H7 (cell line): ENCODE measurements around the gene EPHA8. TPM values are rescaled to one million over a fixed set of nuclear protein-coding genes. Genes with fewer than 3 reads are reported as not detected.

ENCODE experiments used
- DNase-seq: peaks from one replicate; pipeline ENCODE4 v3.0.0; 2012
- H3K27me3 ChIP-seq: 2 replicates; pipeline ENCODE4 v1.6.0; 2011; ENCODE audit warnings: mild to moderate bottlenecking, low read length; ENCODE audit not compliant: control insufficient read depth, insufficient read depth
- H3K36me3 ChIP-seq: replicated peaks from 2 replicates; pipeline ENCODE4 v1.5.1; 2011; ENCODE audit warnings: low read length; ENCODE audit not compliant: control insufficient read depth, insufficient read depth
- H3K4me3 ChIP-seq: 2 replicates; pipeline ENCODE4 v1.5.1; 2011; ENCODE audit warnings: low read depth, mild to moderate bottlenecking, control low read depth, low read length, moderate library complexity; ENCODE audit not compliant: insufficient read depth
- total RNA-seq: library from RNA; depleted of rRNA; stranded (reverse); fragments of >200 nt; shearing (Covaris generic); gene quantifications from 2 replicates; pipeline ENCODE4 v1.2.3, GENCODE V29; 2014; rRNA removed

EPHA8 gene
- total RNA-seq, result 4.8 and 5.1 TPM in 2 replicates

DNA sequence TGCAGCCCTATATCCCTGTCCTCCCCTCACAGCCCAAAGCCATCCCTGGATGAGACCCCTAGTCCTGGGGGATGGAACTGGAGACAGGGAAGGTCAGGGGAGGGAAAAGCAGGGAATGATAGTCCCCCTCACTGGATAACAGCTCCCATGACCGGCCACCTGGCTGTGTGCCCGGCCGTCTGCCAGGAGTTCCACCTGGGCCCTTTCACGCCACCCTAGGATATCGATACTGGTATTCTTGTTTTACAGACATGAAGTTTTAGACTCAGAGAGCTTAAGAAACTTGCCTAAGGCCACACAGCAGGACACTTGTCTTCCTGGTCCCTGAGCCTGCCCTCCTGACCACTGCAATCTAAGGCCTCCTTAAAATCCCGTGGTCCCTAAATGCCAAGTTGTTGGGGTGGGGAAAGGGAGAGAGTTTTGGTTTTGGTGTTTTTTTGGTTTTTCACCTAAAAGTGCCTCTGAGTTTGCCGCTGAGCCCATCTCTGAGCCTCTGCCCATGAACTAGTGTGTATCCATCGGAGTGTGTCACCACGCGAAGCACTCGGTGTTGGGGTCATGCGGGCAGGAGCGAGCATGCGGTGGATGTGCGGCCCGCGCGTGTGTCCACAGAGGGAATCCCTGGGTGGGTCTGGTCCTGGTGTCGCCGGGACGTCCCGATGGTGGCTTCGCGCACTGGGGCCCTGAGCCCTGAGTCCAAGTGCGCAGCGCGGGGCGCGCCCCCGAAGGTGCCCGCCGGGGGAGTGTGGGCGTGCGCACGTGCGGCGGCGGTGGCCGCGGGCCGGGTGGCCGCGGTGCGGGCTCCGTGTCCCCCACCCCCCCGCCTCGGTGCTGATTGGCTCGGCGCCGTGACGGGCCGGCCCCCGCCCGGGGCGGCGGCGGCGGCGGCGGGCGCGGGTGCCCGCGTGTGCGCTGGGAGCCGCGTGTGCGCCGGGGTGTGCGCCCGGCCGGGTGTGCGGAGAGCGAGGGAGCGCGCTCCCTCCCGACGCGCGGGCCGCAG lies at the start of gene EPHA8:
TSS of gene EPHA8 (plus strand) at position 906 of the 1,000 bp plus-strand sequence. CDS start 147 bp downstream, outside the sequence.
- H3K27me3 ChIP-seq, result peaks cover 43% of the 10 kb centered on the region
- peak; percentile 91 for DNase-seq
- H3K36me3 ChIP-seq, result no peaks in the 10 kb centered on the region
- peak within 1 kb of the TSS; percentile 47 for H3K4me3 ChIP-seq

DNA sequence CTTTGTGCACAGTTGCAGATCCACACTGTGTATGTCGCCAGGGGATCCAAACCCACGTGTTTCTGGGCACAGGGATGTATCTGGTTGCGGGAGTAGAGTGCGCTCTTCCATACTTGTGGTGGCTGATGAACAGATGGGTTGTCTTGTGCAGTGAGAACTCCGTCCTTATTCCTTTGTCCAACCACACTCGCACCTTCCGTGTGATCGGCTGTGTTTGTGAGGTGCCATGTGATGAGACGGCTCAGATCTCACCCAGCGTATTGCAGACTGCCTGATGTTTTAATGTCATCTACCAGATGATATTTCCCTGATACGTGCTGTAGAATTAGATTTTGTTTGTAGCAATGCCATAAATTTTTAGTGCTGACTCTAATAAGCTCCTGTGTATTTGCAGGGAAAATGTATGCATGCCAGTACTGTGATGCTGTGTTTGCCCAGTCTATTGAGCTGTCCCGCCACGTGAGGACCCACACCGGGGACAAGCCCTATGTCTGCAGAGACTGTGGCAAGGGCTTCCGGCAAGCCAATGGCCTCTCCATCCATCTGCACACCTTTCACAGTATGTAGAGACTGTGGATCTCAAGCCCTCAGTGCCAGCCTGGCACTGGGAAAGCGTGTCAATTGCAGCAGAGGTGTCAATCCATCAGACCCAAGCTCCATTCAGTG lies 46.2 kb upstream of the EPHA8 start:
- Histone ChIP-seq H3K36me3 (peaks cover 10% of the 10 kb centered on the region), H3K4me3 (no peak overlapping the region), H3K27me3 (no peaks in the 10 kb centered on the region)
- no peak for DNase-seq

DNA sequence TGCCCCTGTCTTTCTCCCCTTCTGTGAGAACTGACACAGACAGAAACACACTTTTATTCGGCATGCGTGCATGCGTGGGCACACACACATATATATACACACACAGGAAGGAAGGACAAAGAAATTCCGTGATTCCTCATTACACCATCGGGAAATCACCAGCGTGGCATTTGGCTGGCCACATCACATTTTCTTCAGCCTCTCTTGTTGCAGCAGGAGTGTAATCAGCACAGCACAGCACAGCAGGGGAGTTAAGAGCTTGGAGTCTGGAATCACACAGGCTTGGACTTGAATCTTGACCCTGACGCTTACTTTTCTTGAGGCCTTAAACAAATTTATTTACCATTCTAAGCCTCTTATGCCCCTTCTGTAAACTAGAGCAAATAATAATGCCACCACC lies 45.3 kb upstream of the EPHA8 start:
- no peak overlapping the region for H3K4me3 ChIP-seq
- H3K36me3 ChIP-seq, result peaks cover 10% of the 10 kb centered on the region
- DNase-seq, result no peak
- no peaks in the 10 kb centered on the region for H3K27me3 ChIP-seq

DNA sequence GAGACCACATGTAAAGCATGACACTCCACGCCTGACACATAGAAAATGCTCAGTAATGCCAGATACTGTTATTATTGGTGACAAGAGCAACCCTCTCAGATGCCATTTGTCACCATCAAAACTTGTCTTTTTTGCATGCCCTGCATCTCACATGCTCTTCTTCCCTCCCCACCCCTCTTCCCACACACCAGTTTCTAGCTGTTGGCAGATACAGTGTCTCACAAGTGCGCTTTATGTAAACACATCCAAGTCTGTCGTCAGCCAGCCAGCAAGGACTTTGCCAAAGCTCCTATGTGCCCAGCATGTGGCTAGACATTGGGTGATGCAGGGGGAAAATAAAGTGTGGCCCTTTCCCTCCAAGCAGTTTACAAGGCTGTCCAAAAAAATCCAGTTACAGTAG lies 44.9 kb upstream of the EPHA8 start:
- no peak for DNase-seq
- peaks cover 10% of the 10 kb centered on the region for H3K36me3 ChIP-seq
- H3K4me3 ChIP-seq, result no peak overlapping the region
- H3K27me3 ChIP-seq, result no peaks in the 10 kb centered on the region

DNA sequence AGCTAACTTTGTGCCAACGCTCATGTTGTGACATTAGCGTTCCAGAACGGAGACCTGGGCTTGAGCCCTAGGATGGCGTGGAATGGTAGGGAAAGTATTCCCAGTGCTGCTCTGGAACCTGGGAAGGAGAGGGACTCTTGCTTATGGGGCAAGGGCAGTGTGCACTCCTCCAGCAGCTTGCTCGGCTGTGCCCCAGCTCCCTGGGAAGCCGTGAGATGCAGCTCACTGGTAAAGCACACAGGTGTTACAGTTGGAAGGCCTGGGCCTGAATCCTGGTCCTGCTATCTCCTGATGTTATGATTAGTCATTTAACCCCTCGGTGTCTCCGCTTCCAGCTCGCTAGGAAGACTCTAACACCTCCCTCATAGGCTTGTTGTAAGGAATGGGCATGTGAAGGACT lies 42.4 kb upstream of the EPHA8 start:
- no peak overlapping the region for H3K4me3 ChIP-seq
- H3K36me3 ChIP-seq, result peaks cover 6% of the 10 kb centered on the region
- no peaks in the 10 kb centered on the region for H3K27me3 ChIP-seq
- no peak for DNase-seq

DNA sequence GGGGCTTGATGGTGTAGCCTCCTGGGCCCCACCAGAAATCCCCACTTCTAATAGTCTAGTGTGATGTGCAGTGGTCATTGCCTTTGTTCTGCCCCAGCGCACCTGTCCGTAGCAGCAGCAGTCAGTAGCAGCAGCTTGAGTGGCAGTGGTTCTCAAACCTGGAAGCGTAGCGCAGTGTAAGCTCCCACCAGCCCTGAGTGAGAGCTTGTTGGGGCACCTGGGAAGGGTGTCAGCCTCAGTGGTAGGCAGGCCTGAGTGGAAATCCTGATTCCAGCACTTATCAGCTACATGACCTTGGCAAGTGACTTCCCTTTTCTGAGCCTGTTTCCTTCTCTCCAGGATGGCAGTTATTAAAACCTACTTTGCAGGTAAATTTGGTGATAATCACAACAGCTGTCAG lies 41.6 kb upstream of the EPHA8 start:
- Histone ChIP-seq H3K36me3 (peaks cover 6% of the 10 kb centered on the region), H3K27me3 (no peaks in the 10 kb centered on the region), H3K4me3 (no peak overlapping the region)
- no peak for DNase-seq

DNA sequence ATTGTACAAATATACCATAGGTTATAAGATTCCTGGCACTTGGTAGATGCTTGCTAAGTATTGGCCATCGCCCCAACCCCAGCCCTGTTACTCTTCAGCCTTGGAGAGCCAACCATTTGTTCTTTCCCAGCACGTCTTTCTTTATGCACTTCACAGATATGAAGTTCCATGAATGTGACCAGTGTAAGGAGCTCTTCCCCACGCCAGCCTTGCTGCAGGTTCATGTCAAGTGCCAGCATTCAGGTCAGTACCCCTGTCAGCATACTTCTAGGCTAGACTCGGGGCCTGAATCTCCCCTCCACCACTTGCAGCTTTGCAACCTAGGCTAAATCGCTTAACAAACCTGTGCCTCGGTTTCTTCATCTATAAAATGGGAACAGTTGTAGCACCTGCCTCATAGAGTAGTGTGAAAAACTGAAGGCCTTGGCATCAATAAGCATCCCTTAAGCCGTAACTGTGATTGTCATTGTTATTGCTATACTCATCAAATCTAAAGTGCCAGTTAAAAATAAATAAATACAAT lies 41.0 kb upstream of the EPHA8 start:
- DNase-seq, result no peak
- Histone ChIP-seq H3K36me3 (peaks cover 6% of the 10 kb centered on the region), H3K27me3 (no peaks in the 10 kb centered on the region), H3K4me3 (no peak overlapping the region)

DNA sequence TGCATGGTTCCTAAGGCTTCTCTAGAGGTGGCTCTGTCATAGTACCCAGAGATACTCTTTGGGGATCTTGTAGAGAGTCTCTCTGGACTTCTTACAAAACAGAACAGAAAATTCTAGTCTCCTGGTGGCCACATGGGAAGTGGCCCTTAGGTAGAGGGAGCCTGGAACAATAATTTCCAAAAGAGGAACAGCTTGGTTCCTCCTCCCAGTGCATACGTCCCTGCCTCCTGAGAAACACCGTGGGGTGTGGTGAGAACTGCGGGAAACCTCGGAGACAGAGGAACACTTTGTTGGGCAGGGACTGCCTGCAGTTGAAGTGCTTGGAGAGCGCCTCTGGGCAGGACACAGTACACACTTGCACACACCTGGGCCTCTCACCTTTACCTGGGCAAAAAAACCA lies 38.8 kb upstream of the EPHA8 start:
- Histone ChIP-seq H3K4me3 (no peak overlapping the region), H3K36me3 (peaks cover 6% of the 10 kb centered on the region), H3K27me3 (no peaks in the 10 kb centered on the region)
- no peak for DNase-seq

DNA sequence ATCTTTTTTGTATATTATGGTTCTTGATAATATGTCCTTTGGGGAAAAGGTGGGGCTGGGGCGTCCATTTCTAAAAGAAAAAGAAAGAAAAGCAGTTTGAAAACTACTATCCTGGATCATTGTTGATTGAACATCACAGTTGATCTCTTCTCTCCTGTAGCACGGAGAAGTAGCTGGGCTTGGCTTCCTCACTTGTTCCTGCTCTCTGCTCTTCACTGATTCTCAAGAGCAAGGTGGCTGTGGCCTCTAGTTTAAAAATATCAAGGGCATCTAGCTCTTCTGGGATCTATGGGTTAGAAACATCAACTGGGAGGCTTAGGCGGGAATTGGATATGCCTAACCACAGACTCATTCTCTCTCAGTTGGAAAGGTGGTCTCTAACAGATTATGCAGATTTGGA lies 38.1 kb upstream of the EPHA8 start:
- no peak for DNase-seq
- Histone ChIP-seq H3K27me3 (no peaks in the 10 kb centered on the region), H3K4me3 (no peak overlapping the region), H3K36me3 (peaks cover 3% of the 10 kb centered on the region)

DNA sequence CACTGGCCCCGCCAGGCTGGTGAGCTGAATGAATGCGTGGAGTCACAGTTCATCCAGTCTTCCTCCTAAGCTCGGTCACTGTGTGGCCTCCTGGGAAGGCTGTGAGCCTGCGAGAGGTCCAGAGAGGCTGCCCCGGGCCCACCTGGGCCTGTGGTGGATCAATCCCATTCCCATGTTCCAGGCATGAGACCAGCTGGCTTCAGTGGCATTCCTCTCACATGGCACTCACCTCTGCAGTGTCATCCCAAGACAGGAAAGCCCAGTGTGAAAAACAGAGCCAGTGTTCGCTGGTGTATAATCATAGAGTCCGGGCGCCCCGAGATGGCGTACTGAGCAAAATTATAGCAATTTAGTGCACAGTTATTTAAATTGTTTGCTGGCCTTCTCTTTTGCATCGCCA lies 37.6 kb upstream of the EPHA8 start:
- DNase-seq, result no peak
- H3K4me3 ChIP-seq, result no peak overlapping the region
- H3K36me3 ChIP-seq, result peaks cover 3% of the 10 kb centered on the region
- no peaks in the 10 kb centered on the region for H3K27me3 ChIP-seq

DNA sequence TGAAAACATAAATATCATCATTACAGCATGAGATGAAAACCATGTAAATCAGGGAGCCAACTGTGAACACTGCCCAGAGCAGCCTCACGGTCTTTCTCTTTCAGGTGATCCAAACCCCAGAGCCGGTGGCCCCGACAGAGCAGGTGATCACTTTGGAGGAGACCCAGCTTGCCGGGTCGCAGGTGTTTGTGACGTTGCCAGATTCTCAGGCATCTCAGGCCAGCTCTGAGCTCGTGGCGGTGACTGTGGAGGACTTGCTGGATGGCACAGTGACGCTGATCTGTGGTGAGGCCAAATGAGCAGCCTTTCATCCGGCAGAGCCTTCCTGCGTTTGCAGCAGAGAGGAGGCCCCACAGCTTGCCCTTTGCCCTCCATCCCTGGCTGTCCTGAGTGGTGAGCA lies 37.2 kb upstream of the EPHA8 start:
- Histone ChIP-seq H3K4me3 (no peak overlapping the region), H3K36me3 (peaks cover 3% of the 10 kb centered on the region), H3K27me3 (no peaks in the 10 kb centered on the region)
- no peak for DNase-seq

DNA sequence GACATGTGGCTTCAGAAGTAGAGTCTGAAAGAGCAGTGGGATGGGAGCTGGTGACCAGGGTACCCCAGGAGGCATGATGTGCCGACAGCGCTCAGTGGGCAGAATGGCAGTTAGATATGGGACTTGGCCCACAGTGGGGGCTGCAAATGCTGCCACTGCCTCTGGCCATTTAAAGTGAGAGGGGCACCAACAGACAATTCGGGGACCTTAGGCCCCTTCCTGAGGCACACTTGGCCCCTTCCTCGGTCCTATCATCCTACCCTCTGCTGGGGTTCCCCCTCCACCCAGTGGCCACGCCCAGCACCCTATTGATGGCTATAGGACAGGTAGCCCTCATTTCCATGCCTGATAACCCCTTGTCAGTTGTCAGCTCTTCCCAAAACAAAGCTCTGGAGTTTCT lies 36.6 kb upstream of the EPHA8 start:
- DNase-seq, result peak; percentile 28
- peaks cover 1% of the 10 kb centered on the region for H3K36me3 ChIP-seq
- no peaks in the 10 kb centered on the region for H3K27me3 ChIP-seq

DNA sequence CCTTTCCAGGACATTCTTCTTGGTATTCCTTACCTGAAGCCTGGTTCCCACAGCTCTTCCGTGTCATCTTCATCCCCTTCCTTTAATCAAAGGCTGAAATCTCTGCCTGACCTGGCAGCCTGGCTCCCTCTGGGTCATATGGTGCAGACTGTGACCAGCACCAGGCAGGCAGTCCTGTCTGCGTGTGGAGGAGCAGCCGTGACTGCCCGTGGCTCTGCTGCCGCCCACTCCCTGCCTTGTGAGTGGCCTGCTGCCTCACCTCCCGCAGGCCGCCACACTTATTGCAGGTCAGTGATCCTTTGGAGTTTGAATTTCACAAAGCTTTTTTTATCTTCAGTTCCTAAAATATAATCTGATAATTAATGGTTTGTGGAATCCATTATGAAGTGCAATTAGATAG lies 36.2 kb upstream of the EPHA8 start:
- H3K27me3 ChIP-seq, result no peaks in the 10 kb centered on the region
- H3K4me3 ChIP-seq, result no peak overlapping the region
- no peaks in the 10 kb centered on the region; the same call in none of the 2 replicates for H3K36me3 ChIP-seq
- peak; percentile 58 for DNase-seq

More for the DNA sequence above, 36.6 kb upstream of the EPHA8 start:
- no peak overlapping the region for H3K4me3 ChIP-seq

DNA sequence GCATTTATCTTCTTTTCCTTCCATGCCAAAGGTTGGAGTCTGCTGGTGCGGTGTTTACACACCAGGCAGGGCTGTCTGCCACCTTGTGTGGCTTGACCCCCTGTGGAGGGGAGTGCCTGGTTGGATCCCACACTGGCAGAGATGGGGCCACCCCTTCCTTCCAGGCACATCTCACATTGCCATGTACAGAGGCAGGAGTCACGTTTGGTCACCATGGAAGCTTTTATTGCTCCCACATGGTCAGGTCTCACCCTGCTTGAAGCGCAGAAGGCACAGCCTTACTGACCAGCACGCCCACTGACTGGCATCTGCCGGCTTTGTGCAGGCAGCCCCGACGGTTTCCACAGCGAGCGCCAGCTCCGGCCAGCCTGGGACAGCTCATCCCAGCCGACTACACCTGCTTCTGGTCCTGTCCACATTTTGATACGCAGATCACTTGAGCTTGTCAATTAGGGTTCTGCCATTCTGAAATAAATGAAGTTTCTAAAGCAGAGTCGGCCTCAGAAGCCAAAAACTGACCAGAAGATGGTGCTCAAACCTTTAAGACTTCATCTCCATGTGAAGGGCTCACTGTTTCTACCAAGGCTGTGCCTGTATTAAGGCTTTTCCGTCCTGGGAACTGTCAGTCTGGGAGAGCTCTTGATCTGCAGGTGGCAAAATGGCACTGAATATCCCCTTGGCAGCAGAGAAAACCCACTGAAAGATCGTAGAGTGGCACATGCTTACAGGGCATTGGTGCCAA lies 35.6 kb upstream of the EPHA8 start:
- peak; percentile 76 for DNase-seq
- Histone ChIP-seq H3K27me3 (no peaks in the 10 kb centered on the region), H3K4me3 (no peak overlapping the region), H3K36me3 (no peaks in the 10 kb centered on the region; the same call in none of the 2 replicates)
